Mucosa of descending colon (tissue), 3 donors: ENCODE measurements around the gene RGS7. TPM values are rescaled to one million over a fixed set of nuclear protein-coding genes. Genes with fewer than 3 reads are reported as not detected.
A peak's percentile ranks its signal among the peaks of the same experiment; 100 is the strongest.
"Not testable (repeated sequence)": the region's sequence is repeated elsewhere in the genome, so short reads cannot be mapped to it uniquely, and the experiment has no call there.

ENCODE experiments used
- ATAC-seq: fragments of 200-7000 bp; cut with Tn5 transposase; one replicate; pipeline ENCODE4 v1.9.1; 2020; ENCODE audit warnings: mild to moderate bottlenecking, moderate library complexity
- DNase-seq, 3 donors: peaks; one replicate each; pipeline ENCODE4 v3.0.0-alpha.2; 2020
- H3K36me3 ChIP-seq: fragments of 200-600 bp; one replicate; pipeline ENCODE4 v1.8.0; 2021; ENCODE audit warnings: low read depth, mild to moderate bottlenecking
- H3K4me1 ChIP-seq: fragments of 200-600 bp; one replicate; pipeline ENCODE4 v1.8.0; 2021; ENCODE audit warnings: low read depth, mild to moderate bottlenecking
- H3K4me3 ChIP-seq: fragments of 200-600 bp; one replicate; pipeline ENCODE4 v1.8.0; 2021; ENCODE audit warnings: mild to moderate bottlenecking
- H3K9me3 ChIP-seq: fragments of 200-600 bp; one replicate; pipeline ENCODE4 v1.8.0; 2021; ENCODE audit warnings: mild to moderate bottlenecking
- CTCF ChIP-seq: fragments of 200-600 bp; IDR thresholded peaks from one replicate; pipeline ENCODE4 v1.8.0; 2022; ENCODE audit warnings: antibody characterized with exemption, mild to moderate bottlenecking
- intact Hi-C, 2 donors: fragments of 100-400 bp; cut with DNase I in 1 of 2; cut with micrococcal nuclease in 1 of 2; formaldehyde crosslinking; loops; one replicate each; pipeline versions ENCODE4 v1.11.0 to v1.11.1; 2022; cut with DNase I, micrococcal nuclease
- total RNA-seq, 3 donors: library from RNA; stranded (reverse); fragmentation: NEBNext Ultra II Directional in 2 of 3; extraction: Animal tissue kit (Norgen Biotek cat#: 25700) in 2 of 3; gene quantifications; one replicate each; pipeline versions ENCODE4 v1.2.1 to v1.2.4, GENCODE V29; 2021 to 2023
- donor health status: DM: no; HTN: no; CAD: no; lungs with moderate emphysema.
- donor health status: DM: no; HTN: no; CAD: no.
- donor health status: DM: no; HTN: yes; CAD: no.

Gene RGS7
- total RNA-seq, 3 donors from 2014 or later: 0.51 TPM; not detected in 2

GRCh38 chr1:240973875-240974274 is 383.1 kb downstream of the RGS7 start:
- Histone ChIP-seq H3K4me3 (no peak overlapping the region), H3K4me1 (no peaks in the 10 kb centered on the region), H3K9me3 (no peaks in the 10 kb centered on the region), H3K36me3 (no peaks in the 10 kb centered on the region)
- no peak for TF ChIP-seq CTCF
- ATAC-seq (no peak), DNase-seq (no peak)
- intact Hi-C loops: no loop called here

- H3K4me3 ChIP-seq, H3K36me3 ChIP-seq, intact Hi-C loops, H3K9me3 ChIP-seq, H3K4me1 ChIP-seq, DNase-seq, ATAC-seq: not testable (repeated sequence)
These were observed 384.9 kb downstream of the RGS7 start for GRCh38 chr1:240972059-240972458.

GRCh38 chr1:240970253-240970652 is 386.8 kb downstream of the RGS7 start:
- TF ChIP-seq CTCF: no peak
- H3K4me1 ChIP-seq: no peaks in the 10 kb centered on the region
- no peaks in the 10 kb centered on the region for H3K36me3 ChIP-seq

GRCh38 chr1:240968864-240969263 is 388.1 kb downstream of the RGS7 start:
- no peak overlapping the region for H3K4me3 ChIP-seq
- no peak for TF ChIP-seq CTCF
- H3K9me3 ChIP-seq: no peaks in the 10 kb centered on the region
- DNase-seq (no peak), ATAC-seq (no peak)
- intact Hi-C loops: no loop called here
- no peaks in the 10 kb centered on the region for H3K36me3 ChIP-seq
- H3K4me1 ChIP-seq: no peaks in the 10 kb centered on the region

More at GRCh38 chr1:240970253-240970652, 386.8 kb downstream of the RGS7 start:
- H3K4me3 ChIP-seq: no peak overlapping the region
- no peaks in the 10 kb centered on the region for H3K9me3 ChIP-seq
- DNase-seq: no peak
- ATAC-seq: no peak
- intact Hi-C loops: no loop called here

- DNase-seq: peak in 1 of 3 donors; percentile 9
- no peak overlapping the region for H3K4me3 ChIP-seq
- intact Hi-C loops: no loop called here
- no peaks in the 10 kb centered on the region for H3K9me3 ChIP-seq
- peak; percentile 50 for ATAC-seq
- no peaks in the 10 kb centered on the region for H3K4me1 ChIP-seq
- no peak for TF ChIP-seq CTCF
- H3K36me3 ChIP-seq: no peaks in the 10 kb centered on the region
These were observed 389.8 kb downstream of the RGS7 start for GRCh38 chr1:240967070-240967724.

- no peak for ATAC-seq
- intact Hi-C loops: no loop called here
- Histone ChIP-seq H3K4me1 (no peaks in the 10 kb centered on the region), H3K4me3 (no peak overlapping the region), H3K9me3 (no peaks in the 10 kb centered on the region), H3K36me3 (no peaks in the 10 kb centered on the region)
- no peak for DNase-seq
- no peak for TF ChIP-seq CTCF
These were observed 391.4 kb downstream of the RGS7 start for GRCh38 chr1:240965581-240966091.
